Gastroesophageal sphincter (tissue), 3 donors: ENCODE results near the gene CRIP2.

ENCODE experiments used
- CTCF ChIP-seq, 4 experiments: fragments of 200-600 bp in 2 of 4; fragments of 450-650 bp in 2 of 4; sonication (generic) in 1 of 4; IDR thresholded peaks; one replicate each; pipeline ENCODE4 v1.5.1; 2017 to 2019; ENCODE audit warnings: antibody characterized with exemption in 4 of 4, mild to moderate bottlenecking in 2 of 4, moderate library complexity in 2 of 4
- POLR2A ChIP-seq, 2 donors: fragments of 450-650 bp; IDR thresholded peaks; one replicate each; pipeline ENCODE4 v1.6.1; 2017; ENCODE audit warnings: antibody characterized with exemption in 2 of 2, mild to moderate bottlenecking in 2 of 2, moderate library complexity in 1 of 2

- no peak for TF ChIP-seq POLR2A (IDR thresholded peaks at IDR 0.05)
- TF ChIP-seq CTCF (IDR thresholded peaks at IDR 0.05) = no peak
These were observed 11.7 kb downstream of the CRIP2 start, which contains the start of gene CRIP1 for GRCh38 chr14:105486163-105486973.
